ENCODE data around the gene AOPEP. TPM values are rescaled to one million over a fixed set of nuclear protein-coding genes. Genes with fewer than 3 reads are reported as not detected.

The AOPEP gene
- total and polyA plus RNA-seq, 9 of the 15 experiments (the other 6 are each of a cell fraction or from before 2014, with no cell fraction given) = 4.5 to 19.3 (median 13.5) TPM

- no peak for TF ChIP-seq ZFP91 (CRISPR knock-in tag; IDR thresholded peaks at IDR 0.05)
- no peak for TF ChIP-seq CHCHD3 (CRISPR knock-in tag; IDR thresholded peaks at IDR 0.05)
- TF ChIP-seq JUND (IDR thresholded peaks at IDR 0.05; ENCODE audit: borderline replicate concordance, low read depth, low read length) = no peak
- TF ChIP-seq JUND (tag; IDR thresholded peaks at IDR 0.05; ENCODE audit: borderline replicate concordance, low read depth, low read length) = no peak
- TF ChIP-seq PBX2 (CRISPR knock-in tag; IDR thresholded peaks at IDR 0.05; ENCODE audit: low read depth) = no peak
- no peak for TF ChIP-seq PBX2 (tag; conservative IDR thresholded peaks at IDR 0.05; ENCODE audit: low read depth)
- TF ChIP-seq RBM22 (IDR thresholded peaks at IDR 0.05; ENCODE audit: low read depth, low read length, poor library complexity, severe bottlenecking) = no peak
- TF ChIP-seq MECOM (CRISPR knock-in tag; IDR thresholded peaks at IDR 0.05) = no peak
Observed at GRCh38 chr9:95081998-95082397, 355.5 kb downstream of the AOPEP start (continued).

Measured in K562 (cell line).